H9 (cell line): ENCODE results near the gene LCE3A. TPM values are rescaled to one million over a fixed set of nuclear protein-coding genes. Genes with fewer than 3 reads are reported as not detected.

Experiments used
- DNase-seq: peaks from one replicate; pipeline ENCODE4 v3.0.0-alpha.2; 2017
- H2AFZ ChIP-seq: one replicate; pipeline ENCODE4 v1.6.1; 2013; ENCODE audit warnings: mild to moderate bottlenecking, low read length, control low read depth, moderate library complexity
- H2AK5ac ChIP-seq: 2 replicates; pipeline ENCODE4 v1.6.1; 2013; ENCODE audit warnings: low read length, control low read depth, mixed read lengths; ENCODE audit not compliant: insufficient read length
- H2BK120ac ChIP-seq: one replicate; pipeline ENCODE4 v1.6.1; 2013; ENCODE audit warnings: low read depth, mild to moderate bottlenecking, low read length, control low read depth, inconsistent platforms; ENCODE audit not compliant: poor library complexity, severe bottlenecking
- H2BK12ac ChIP-seq: 2 replicates; pipeline ENCODE4 v1.6.1; 2013; ENCODE audit warnings: low read length, control low read depth, mixed read lengths, low read depth; ENCODE audit not compliant: insufficient read length
- H2BK15ac ChIP-seq: 2 replicates; pipeline ENCODE4 v1.6.1; 2013; ENCODE audit warnings: low read depth, low read length, control low read depth
- H2BK20ac ChIP-seq: one replicate; pipeline ENCODE4 v1.6.1; 2013; ENCODE audit warnings: low read depth, mild to moderate bottlenecking, low read length, control low read depth, inconsistent platforms; ENCODE audit not compliant: poor library complexity, severe bottlenecking
- H2BK5ac ChIP-seq: 2 replicates; pipeline ENCODE4 v1.6.1; 2013; ENCODE audit warnings: low read length, control low read depth, mixed read lengths; ENCODE audit not compliant: insufficient read length
- H3K14ac ChIP-seq: 2 replicates; pipeline ENCODE4 v1.6.1; 2013; ENCODE audit warnings: low read length, control low read depth; ENCODE audit not compliant: insufficient read depth
- H3K18ac ChIP-seq: 2 replicates; pipeline ENCODE4 v1.6.1; 2013; ENCODE audit warnings: low read depth, mild to moderate bottlenecking, mixed read lengths, low read length, control low read depth; ENCODE audit not compliant: insufficient read length
- H3K23ac ChIP-seq: 2 replicates; pipeline ENCODE4 v1.6.1; 2013; ENCODE audit warnings: low read length, control low read depth, mixed read lengths, low read depth; ENCODE audit not compliant: insufficient read length
- H3K23me2 ChIP-seq: 2 replicates; pipeline ENCODE4 v1.6.1; 2013; ENCODE audit warnings: low read depth, mild to moderate bottlenecking, mixed read lengths, low read length, control low read depth; ENCODE audit not compliant: insufficient read length, poor library complexity, severe bottlenecking
- H3K27ac ChIP-seq: 2 replicates; pipeline ENCODE4 v1.5.1; 2013; ENCODE audit warnings: low read length, control low read depth, mixed read lengths, low read depth; ENCODE audit not compliant: insufficient read length
- H3K27me3 ChIP-seq: 2 replicates; pipeline ENCODE4 v1.6.1; 2013; ENCODE audit warnings: low read length, control low read depth, inconsistent platforms; ENCODE audit not compliant: insufficient read depth
- H3K4ac ChIP-seq: 2 replicates; pipeline ENCODE4 v1.6.1; 2013; ENCODE audit warnings: low read depth, mild to moderate bottlenecking, control low read depth, inconsistent platforms, low read length, moderate library complexity
- H3K4me1 ChIP-seq: 2 replicates; pipeline ENCODE4 v1.6.1; 2013; ENCODE audit warnings: low read length, control low read depth, inconsistent platforms; ENCODE audit not compliant: insufficient read depth
- H3K4me2 ChIP-seq: 2 replicates; pipeline ENCODE4 v1.6.1; 2013; ENCODE audit warnings: low read length, control low read depth, mixed read lengths; ENCODE audit not compliant: insufficient read length, insufficient read depth
- H3K56ac ChIP-seq: 2 replicates; pipeline ENCODE4 v1.6.1; 2013; ENCODE audit warnings: low read depth, mild to moderate bottlenecking, mixed read lengths, low read length, control low read depth; ENCODE audit not compliant: insufficient read length
- H3K79me1 ChIP-seq: 2 replicates; pipeline ENCODE4 v1.6.1; 2013; ENCODE audit warnings: low read depth, mild to moderate bottlenecking, moderate library complexity, low read length, control low read depth, inconsistent platforms; ENCODE audit not compliant: insufficient read depth, poor library complexity, severe bottlenecking
- H3K79me2 ChIP-seq: 2 replicates; pipeline ENCODE4 v1.6.1; 2013; ENCODE audit warnings: low read length, control low read depth, inconsistent platforms; ENCODE audit not compliant: insufficient read depth
- H3K9ac ChIP-seq: 2 replicates; pipeline ENCODE4 v1.6.1; 2013; ENCODE audit warnings: low read length, control low read depth, mixed read lengths; ENCODE audit not compliant: insufficient read length; ENCODE audit errors: extremely low read depth
- H3K9me3 ChIP-seq: one replicate; pipeline ENCODE4 v1.6.1; 2013; ENCODE audit warnings: low read depth, low read length, inconsistent platforms; ENCODE audit not compliant: control insufficient read depth
- H3T11ph ChIP-seq: one replicate; pipeline ENCODE4 v1.6.1; 2013; ENCODE audit warnings: mild to moderate bottlenecking, low read length, control low read depth, inconsistent platforms
- H4K20me1 ChIP-seq: one replicate; pipeline ENCODE4 v1.6.1; 2013; ENCODE audit not compliant: control insufficient read depth, insufficient read length, insufficient read depth
- H4K5ac ChIP-seq: 2 replicates; pipeline ENCODE4 v1.6.1; 2013; ENCODE audit warnings: low read depth, mild to moderate bottlenecking, mixed read lengths, low read length, control low read depth; ENCODE audit not compliant: insufficient read length
- H4K8ac ChIP-seq: replicated peaks from 2 replicates; pipeline ENCODE4 v1.6.1; 2013; ENCODE audit warnings: low read length, control low read depth, mixed read lengths, low read depth; ENCODE audit not compliant: insufficient read length
- H4K91ac ChIP-seq: 2 replicates; pipeline ENCODE4 v1.6.1; 2013; ENCODE audit warnings: low read depth, mild to moderate bottlenecking, moderate library complexity, mixed read lengths, low read length, control low read depth; ENCODE audit not compliant: insufficient read length
- H3K27ac Mint-ChIP-seq, 3 experiments: 2 replicates in 2 of 3; 3 replicates in 1 of 3; pipeline ENCODE4 v1.8.0; 2020 to 2021; ENCODE audit warnings: mixed read lengths in 3 of 3, mild to moderate bottlenecking in 1 of 3, moderate library complexity in 1 of 3
- H3K27me3 Mint-ChIP-seq: 2 replicates; pipeline ENCODE4 v1.8.0; 2021; ENCODE audit warnings: low read depth, mild to moderate bottlenecking, moderate library complexity, mixed read lengths
- H3K36me3 Mint-ChIP-seq, 3 experiments: 2 replicates in 2 of 3; 3 replicates in 1 of 3; pipeline ENCODE4 v1.8.0; 2020 to 2021; ENCODE audit warnings: low read depth in 3 of 3, mixed read lengths in 3 of 3; ENCODE audit not compliant: insufficient read depth in 1 of 3
- H3K4me1 Mint-ChIP-seq, 2 experiments: 2 replicates each; pipeline ENCODE4 v1.8.0; 2020; ENCODE audit warnings: mixed read lengths in 2 of 2
- H3K4me3 Mint-ChIP-seq, 2 experiments: 2 replicates in 1 of 2; 3 replicates in 1 of 2; pipeline ENCODE4 v1.8.0; 2020 to 2021; ENCODE audit warnings: mild to moderate bottlenecking in 2 of 2, mixed read lengths in 2 of 2, moderate library complexity in 1 of 2
- H3K9me3 Mint-ChIP-seq, 2 experiments: 2 replicates in 1 of 2; 3 replicates in 1 of 2; pipeline ENCODE4 v1.8.0; 2020; ENCODE audit warnings: mild to moderate bottlenecking in 2 of 2, mixed read lengths in 2 of 2, moderate library complexity in 1 of 2
- total RNA-seq: library from RNA; stranded (reverse); gene quantifications from 2 replicates; pipeline ENCODE4 v1.2.1, GENCODE V29; 2021
- TF ChIP-seq, protein P1 (sequence below): fragments of 200-600 bp; sonication (generic); conservative IDR thresholded peaks from 3 replicates; pipeline ENCODE4 v1.8.0; 2021; ENCODE audit warnings: antibody characterized with exemption, mild to moderate bottlenecking

Gene LCE3A
- total RNA-seq, 1 experiment from 2014 or later = not detected

GRCh38 chr1:152646656-152647055, 23.8 kb upstream of the LCE3A start:
- no peak overlapping the region for H2BK15ac ChIP-seq
- TF ChIP-seq, protein P1, sequence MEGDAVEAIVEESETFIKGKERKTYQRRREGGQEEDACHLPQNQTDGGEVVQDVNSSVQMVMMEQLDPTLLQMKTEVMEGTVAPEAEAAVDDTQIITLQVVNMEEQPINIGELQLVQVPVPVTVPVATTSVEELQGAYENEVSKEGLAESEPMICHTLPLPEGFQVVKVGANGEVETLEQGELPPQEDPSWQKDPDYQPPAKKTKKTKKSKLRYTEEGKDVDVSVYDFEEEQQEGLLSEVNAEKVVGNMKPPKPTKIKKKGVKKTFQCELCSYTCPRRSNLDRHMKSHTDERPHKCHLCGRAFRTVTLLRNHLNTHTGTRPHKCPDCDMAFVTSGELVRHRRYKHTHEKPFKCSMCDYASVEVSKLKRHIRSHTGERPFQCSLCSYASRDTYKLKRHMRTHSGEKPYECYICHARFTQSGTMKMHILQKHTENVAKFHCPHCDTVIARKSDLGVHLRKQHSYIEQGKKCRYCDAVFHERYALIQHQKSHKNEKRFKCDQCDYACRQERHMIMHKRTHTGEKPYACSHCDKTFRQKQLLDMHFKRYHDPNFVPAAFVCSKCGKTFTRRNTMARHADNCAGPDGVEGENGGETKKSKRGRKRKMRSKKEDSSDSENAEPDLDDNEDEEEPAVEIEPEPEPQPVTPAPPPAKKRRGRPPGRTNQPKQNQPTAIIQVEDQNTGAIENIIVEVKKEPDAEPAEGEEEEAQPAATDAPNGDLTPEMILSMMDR = no peak
- Mint-ChIP-seq H3K4me1 (no peaks in the 10 kb centered on the region), H3K27ac (no peak overlapping the region), H3K27me3 (no peaks in the 10 kb centered on the region; the same call in 1 of the 2 replicates), H3K9me3 (peaks cover 92 to 94% of the 10 kb centered on the region in 2 experiments), H3K4me3 (no peak overlapping the region), H3K36me3 (peaks cover 0 to 24% (median 12%) of the 10 kb centered on the region in 3 experiments; a peak in 6 of 7 replicates)
- no peak overlapping the region for H3K18ac ChIP-seq
- peaks cover 82% of the 10 kb centered on the region for H3K9me3 ChIP-seq
- no peak overlapping the region for H2BK120ac ChIP-seq
- no peaks in the 10 kb centered on the region for H3K79me1 ChIP-seq
- H3K23me2 ChIP-seq = no peaks in the 10 kb centered on the region
- H3K79me2 ChIP-seq = no peaks in the 10 kb centered on the region
- H3K9ac ChIP-seq = no peak overlapping the region
- H3K14ac ChIP-seq = no peak overlapping the region
- no peak overlapping the region for H2BK12ac ChIP-seq
- no peaks in the 10 kb centered on the region for H4K20me1 ChIP-seq
- H3K56ac ChIP-seq = no peak overlapping the region
- no peak overlapping the region for H3K27ac ChIP-seq
- H2AK5ac ChIP-seq = no peak overlapping the region
- H2AFZ ChIP-seq = no peak overlapping the region
- DNase-seq = no peak
- no peak overlapping the region for H3K23ac ChIP-seq
- no peaks in the 10 kb centered on the region for H3K27me3 ChIP-seq
- no peak overlapping the region for H4K8ac ChIP-seq
- H3K4me2 ChIP-seq = no peak overlapping the region
- no peak overlapping the region for H3T11ph ChIP-seq
- H3K4me1 ChIP-seq = no peaks in the 10 kb centered on the region
- no peak overlapping the region for H2BK20ac ChIP-seq
- no peak overlapping the region for H4K91ac ChIP-seq
- H2BK5ac ChIP-seq = no peak overlapping the region
- H3K4ac ChIP-seq = no peak overlapping the region
- H4K5ac ChIP-seq = no peak overlapping the region
